Stimulated activated naive CD8-positive, alpha-beta T cell treated with anti-CD3 and anti-CD28 coated beads, Interleukin-15, Interleukin-2, amounts not matched to agents 100 ng/mL and 50 ng/mL, for 24 hours (primary cell): ENCODE measurements around the gene HNRNPH2.

Experiments
- H3K27ac Mint-ChIP-seq: one replicate; pipeline ENCODE4 v1.8.0; 2021; ENCODE audit warnings: mild to moderate bottlenecking, mixed read lengths
- H3K27me3 Mint-ChIP-seq: one replicate; pipeline ENCODE4 v1.8.0; 2021; ENCODE audit warnings: mixed read lengths
- H3K36me3 Mint-ChIP-seq: one replicate; pipeline ENCODE4 v1.8.0; 2021; ENCODE audit warnings: low read depth, mixed read lengths
- H3K4me1 Mint-ChIP-seq: one replicate; pipeline ENCODE4 v1.8.0; 2021; ENCODE audit warnings: low read depth, mixed read lengths
- H3K4me3 Mint-ChIP-seq: one replicate; pipeline ENCODE4 v1.8.0; 2021; ENCODE audit warnings: mild to moderate bottlenecking, mixed read lengths
- H3K9me3 Mint-ChIP-seq: one replicate; pipeline ENCODE4 v1.8.0; 2021; ENCODE audit warnings: mixed read lengths

Gene HNRNPH2

DNA sequence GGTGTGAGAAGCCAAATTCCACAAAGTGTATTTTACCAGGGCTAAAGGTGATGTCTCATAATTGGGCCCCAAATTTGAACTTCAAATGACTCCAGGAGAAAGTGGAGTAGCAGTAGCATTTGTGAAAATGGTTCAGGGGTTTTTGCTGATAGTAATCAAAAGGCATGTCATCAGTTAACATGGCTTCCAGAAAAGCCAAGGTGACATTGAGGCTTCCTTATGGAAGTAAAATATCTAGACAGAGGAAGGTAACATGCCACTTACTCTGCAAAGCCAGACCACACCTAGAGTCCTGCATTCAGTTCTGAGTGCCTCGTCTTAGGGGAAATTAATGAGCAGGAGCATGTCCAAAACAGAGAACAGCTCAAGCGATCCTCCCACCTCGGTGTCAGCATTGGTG lies 19.4 kb upstream of the HNRNPH2 start:
- Mint-ChIP-seq H3K27ac (no peak overlapping the region), H3K27me3 (no peaks in the 10 kb centered on the region), H3K4me1 (peaks cover 14% of the 10 kb centered on the region), H3K9me3 (no peaks in the 10 kb centered on the region), H3K36me3 (peaks cover 27% of the 10 kb centered on the region), H3K4me3 (no peak overlapping the region)

DNA sequence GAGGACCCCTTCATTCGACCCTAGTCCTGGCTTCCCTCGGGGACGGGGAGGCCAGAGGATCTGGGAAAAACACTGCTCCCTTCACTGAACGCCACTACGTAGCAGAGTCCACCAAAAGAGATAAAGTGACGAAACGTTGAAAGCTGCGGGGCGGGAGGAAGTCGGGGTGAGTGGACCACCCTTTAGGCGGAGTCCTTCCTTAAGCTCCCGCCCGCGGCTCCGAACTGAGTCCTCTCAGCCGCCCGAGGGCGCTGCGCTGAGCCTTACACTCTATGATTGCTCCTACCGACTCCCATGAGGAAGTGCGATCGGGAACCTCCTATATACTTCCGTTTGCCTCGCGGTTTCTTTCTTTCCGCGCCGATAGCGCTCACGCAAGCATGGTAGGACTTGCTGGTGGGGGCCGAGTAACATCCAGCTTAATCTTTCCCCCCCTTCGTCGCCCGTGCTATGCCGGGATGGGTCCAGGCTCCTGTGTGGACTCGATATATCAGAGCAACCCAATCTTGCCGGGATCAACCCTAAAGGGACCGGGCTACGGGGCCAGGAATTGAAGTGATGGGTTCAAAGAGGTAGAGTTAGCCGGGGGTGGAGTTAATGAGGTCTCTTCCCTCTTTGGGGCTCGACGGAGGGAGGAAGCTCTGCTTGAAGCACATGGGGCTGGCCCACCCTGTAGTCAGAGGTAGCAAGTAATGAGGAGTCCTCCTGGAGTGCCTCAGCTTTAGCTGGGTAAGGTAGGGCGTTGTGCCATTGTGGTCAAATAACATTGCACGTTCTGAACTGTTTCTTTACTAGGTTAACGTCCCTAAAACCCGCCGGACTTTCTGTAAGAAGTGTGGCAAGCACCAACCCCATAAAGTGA lies 17.1 kb upstream of the HNRNPH2 start, which contains the start of gene RPL36A:
RPL36A (plus strand) TSS at position 348 of the 862 bp plus-strand sequence; CDS start at position 381, 33 bp downstream.
- H3K4me3 Mint-ChIP-seq: peak within 1 kb of the TSS; percentile 93
- peaks cover 44% of the 10 kb centered on the region for H3K36me3 Mint-ChIP-seq
- peak within 1 kb of the TSS; percentile 97 for H3K27ac Mint-ChIP-seq
- H3K4me1 Mint-ChIP-seq: peaks cover 14% of the 10 kb centered on the region
- no peaks in the 10 kb centered on the region for H3K9me3 Mint-ChIP-seq
- H3K27me3 Mint-ChIP-seq: no peaks in the 10 kb centered on the region

DNA sequence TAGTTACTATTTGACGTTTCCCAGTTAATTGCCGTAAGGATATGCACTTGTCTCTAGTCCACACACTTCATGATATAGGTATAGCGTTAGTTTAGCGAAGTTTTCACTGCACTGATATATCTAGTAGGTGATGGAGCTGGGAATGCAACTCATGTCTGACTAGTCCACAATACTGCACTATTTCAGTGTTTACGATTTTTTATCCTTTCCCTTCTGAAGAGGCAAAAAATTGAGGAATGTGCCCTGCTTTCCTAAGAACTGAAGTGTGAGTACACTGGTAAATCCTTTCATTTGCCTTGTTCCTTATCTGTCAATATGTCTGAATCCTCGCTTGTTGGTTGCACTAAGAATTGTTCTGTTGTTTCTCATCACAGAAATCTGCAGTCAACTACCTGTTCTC lies 16.2 kb upstream of the HNRNPH2 start:
- Mint-ChIP-seq H3K27ac (peak overlapping the region; percentile 97), H3K27me3 (no peaks in the 10 kb centered on the region), H3K36me3 (peaks cover 47% of the 10 kb centered on the region), H3K9me3 (no peaks in the 10 kb centered on the region), H3K4me1 (peaks cover 11% of the 10 kb centered on the region), H3K4me3 (peak overlapping the region; percentile 93)

DNA sequence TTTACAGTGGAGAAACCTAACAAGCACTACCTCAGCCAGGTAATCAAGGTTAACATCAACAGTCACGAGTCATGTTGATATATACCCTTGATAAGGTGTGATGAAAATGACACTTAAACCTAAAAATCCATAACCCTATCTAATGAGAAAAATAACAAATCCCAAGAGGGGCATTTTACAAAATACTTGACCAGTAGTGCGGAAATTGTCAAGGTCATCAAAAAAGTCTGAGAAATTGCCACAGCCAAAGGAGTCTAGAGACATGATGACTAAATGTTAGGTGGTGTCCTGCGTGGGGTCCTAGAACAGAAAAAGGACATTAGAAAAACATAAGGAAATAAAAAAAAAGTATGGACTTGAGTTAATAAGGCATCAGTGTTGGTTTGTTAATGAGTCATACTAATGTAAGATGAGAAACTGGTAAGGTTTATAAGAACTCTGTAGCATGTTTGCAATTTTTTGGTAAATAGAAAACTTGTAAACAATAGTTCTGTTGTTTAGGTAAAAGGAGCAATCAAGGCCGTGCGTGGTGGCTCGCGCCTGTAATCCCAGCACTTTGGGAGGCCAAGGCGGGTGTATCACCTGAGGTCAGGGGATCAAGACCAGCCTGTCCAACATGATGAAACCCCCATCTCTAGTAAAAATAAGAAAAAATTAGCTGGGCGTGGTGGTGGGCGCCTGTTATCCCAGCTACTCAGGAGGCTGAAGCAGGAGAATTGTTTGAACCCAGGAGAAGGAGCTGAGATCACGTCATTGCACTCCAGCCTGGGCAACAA lies 14.3 kb upstream of the HNRNPH2 start:
- peaks cover 49% of the 10 kb centered on the region for H3K36me3 Mint-ChIP-seq
- peak overlapping the region; percentile 97 for H3K27ac Mint-ChIP-seq
- H3K27me3 Mint-ChIP-seq: no peaks in the 10 kb centered on the region
- peaks cover 11% of the 10 kb centered on the region for H3K4me1 Mint-ChIP-seq
- no peaks in the 10 kb centered on the region for H3K9me3 Mint-ChIP-seq
- peak overlapping the region; percentile 93 for H3K4me3 Mint-ChIP-seq

DNA sequence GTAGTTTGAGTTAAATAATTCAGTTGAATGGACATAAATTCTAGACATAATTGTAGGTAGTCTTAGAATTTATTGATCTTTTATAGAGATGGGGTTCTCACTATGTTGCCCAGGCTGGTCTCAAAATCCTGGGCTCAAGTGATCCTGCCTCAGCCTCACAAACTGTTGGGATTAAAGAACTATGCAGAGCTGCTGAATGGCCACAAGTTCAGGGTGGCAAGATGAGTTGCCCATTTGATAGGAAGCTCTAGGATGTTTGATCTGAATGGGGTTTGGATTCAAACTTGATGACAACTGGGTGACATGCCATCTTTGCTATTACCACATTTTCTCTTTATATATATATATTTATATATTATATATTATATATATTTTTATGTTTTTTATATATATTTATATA lies 13.7 kb upstream of the HNRNPH2 start:
- no peak overlapping the region for H3K27ac Mint-ChIP-seq
- H3K27me3 Mint-ChIP-seq: no peaks in the 10 kb centered on the region
- peaks cover 11% of the 10 kb centered on the region for H3K4me1 Mint-ChIP-seq
- H3K36me3 Mint-ChIP-seq: peaks cover 51% of the 10 kb centered on the region
- peak overlapping the region; percentile 93 for H3K4me3 Mint-ChIP-seq
- no peaks in the 10 kb centered on the region for H3K9me3 Mint-ChIP-seq

DNA sequence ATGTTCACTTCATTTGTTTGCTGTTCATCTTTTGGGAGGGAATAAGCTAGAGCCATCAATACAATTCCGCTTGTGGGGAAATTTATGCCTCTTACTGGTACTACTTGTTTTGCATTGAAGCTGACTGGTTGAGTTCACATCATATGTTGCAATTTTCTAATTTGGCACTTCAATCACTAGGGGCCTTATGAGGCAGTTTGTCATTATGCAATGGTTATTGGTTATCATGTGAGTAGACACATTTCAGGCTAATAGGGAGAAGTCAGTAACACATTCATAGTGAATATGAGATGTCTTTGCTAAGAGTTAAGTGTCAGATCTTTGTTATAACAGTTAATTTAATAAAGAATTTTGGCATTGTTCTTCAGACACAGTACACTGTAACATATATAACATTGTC lies 12.2 kb upstream of the HNRNPH2 start:
- no peak overlapping the region for H3K27ac Mint-ChIP-seq
- H3K9me3 Mint-ChIP-seq: no peaks in the 10 kb centered on the region
- no peaks in the 10 kb centered on the region for H3K27me3 Mint-ChIP-seq
- H3K4me3 Mint-ChIP-seq: peak overlapping the region; percentile 33
- peaks cover 63% of the 10 kb centered on the region for H3K36me3 Mint-ChIP-seq
- H3K4me1 Mint-ChIP-seq: peaks cover 11% of the 10 kb centered on the region

DNA sequence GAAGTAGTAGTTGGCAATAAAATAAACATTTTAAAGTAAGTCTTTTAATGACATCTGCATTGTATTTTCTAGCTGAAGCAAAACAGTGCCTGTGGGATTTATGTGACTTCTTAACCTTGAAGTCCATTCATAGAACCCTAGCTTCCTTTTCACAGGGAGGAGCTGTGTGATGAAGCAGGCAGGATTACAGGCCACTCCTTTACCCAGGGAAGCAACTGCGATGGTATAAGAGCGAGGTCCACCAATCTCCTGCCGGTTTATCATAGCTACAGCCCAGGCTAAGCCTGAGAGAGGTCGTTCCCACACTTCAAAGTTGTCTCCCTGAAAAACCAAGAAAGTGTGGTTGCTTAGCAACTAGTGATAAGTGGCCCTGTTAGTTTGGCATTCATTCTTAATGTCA lies 10.2 kb upstream of the HNRNPH2 start:
- Mint-ChIP-seq H3K4me1 (peaks cover 11% of the 10 kb centered on the region), H3K27ac (peak overlapping the region; percentile 26), H3K36me3 (peaks cover 53% of the 10 kb centered on the region)

DNA sequence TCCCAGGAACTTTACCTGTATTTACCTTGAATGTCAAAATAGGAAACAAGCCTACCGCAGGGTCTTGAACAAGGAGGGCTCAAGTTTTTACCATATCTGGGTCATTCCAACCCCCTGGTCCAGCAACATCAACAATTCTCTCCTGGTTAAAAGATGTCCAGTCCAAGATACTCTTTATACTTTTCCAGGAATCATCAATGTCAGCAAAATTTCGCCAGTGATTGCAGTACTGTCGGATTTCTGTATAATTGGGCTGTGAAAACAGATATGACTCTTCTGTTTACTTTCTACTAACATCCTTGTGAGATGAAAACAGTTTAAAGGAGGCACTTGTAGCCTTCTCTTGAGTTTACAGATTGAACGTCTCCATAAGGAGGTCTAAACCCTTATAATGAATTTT lies 9.3 kb upstream of the HNRNPH2 start:
- H3K36me3 Mint-ChIP-seq: peaks cover 45% of the 10 kb centered on the region
- H3K9me3 Mint-ChIP-seq: no peaks in the 10 kb centered on the region
- H3K4me3 Mint-ChIP-seq: no peak overlapping the region
- no peak overlapping the region for H3K27ac Mint-ChIP-seq
- H3K27me3 Mint-ChIP-seq: no peaks in the 10 kb centered on the region
- H3K4me1 Mint-ChIP-seq: peaks cover 3% of the 10 kb centered on the region

More for the DNA sequence above, 10.2 kb upstream of the HNRNPH2 start:
- H3K9me3 Mint-ChIP-seq: no peaks in the 10 kb centered on the region
- H3K27me3 Mint-ChIP-seq: no peaks in the 10 kb centered on the region
- H3K4me3 Mint-ChIP-seq: no peak overlapping the region

DNA sequence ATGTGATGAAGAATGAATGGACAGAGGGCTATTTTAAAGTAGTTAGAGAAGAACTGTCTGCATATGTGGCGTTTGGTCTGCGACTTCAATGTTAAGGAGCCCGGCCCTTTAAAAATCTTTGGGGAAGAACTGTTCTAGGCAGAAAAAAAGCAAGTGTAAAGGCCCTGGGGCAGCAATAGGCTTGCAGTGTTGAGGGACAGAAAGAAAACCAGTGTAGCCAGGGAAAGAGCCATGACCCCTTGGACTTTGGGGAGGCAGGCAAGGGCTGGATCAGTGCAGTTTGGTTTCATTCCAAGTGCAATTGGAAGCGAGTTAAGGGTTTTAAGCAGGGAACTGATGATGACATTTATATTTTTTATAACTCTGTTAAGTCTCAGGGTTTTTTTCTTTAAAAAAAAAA lies 8.2 kb upstream of the HNRNPH2 start:
- H3K36me3 Mint-ChIP-seq: peaks cover 43% of the 10 kb centered on the region
- H3K27ac Mint-ChIP-seq: no peak overlapping the region
- H3K4me3 Mint-ChIP-seq: no peak overlapping the region
- H3K27me3 Mint-ChIP-seq: no peaks in the 10 kb centered on the region
- no peaks in the 10 kb centered on the region for H3K4me1 Mint-ChIP-seq
- H3K9me3 Mint-ChIP-seq: no peaks in the 10 kb centered on the region

DNA sequence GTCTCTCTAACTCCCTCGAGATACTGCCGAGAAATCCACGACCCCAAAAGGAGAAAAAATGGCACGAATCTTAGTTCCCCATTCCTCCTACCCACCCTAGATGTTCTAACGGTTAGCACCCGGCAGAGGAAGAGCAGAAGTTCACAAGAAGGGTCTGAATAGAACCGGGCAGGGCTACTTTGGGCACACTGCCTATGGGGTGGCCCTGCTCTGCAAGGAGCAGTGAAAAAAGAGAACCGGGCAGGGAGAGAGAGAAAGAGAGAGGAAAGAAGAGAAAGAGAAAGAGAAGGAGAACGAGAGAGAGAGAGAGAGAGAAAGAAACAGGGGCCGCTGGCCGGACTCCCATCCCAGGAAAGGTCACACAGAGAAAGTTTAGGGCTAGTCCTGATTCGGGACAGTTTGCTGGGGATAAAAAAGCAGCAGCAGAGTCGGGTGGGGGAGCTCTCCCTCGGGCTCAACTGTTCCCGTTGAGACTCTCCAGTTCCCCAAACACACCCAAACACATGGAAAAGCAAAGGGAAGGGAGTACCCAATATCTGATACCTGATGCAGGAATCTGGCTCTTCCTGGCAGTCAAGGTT lies 765 bp upstream of the HNRNPH2 start:
- Mint-ChIP-seq H3K27ac (peak overlapping the region; percentile 96), H3K36me3 (peaks cover 28% of the 10 kb centered on the region), H3K4me3 (peak overlapping the region; percentile 95), H3K27me3 (no peaks in the 10 kb centered on the region), H3K9me3 (no peaks in the 10 kb centered on the region), H3K4me1 (peaks cover 24% of the 10 kb centered on the region)

DNA sequence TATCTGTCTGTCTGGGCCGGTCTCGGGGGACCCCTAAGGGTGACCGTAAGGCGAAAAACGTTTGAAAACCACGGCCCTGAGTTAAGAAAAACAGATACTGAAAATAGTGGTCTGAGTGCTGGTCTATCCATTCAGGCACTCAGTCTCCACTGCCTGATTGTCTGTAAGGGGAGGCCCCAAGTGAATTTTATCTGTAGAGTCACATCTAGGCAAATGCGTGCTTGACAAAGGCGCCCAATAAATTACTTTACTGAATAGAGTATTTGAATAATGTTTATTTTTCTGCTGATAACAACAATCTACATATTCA lies 465 bp downstream of the HNRNPH2 start:
- peaks cover 36% of the 10 kb centered on the region for H3K4me1 Mint-ChIP-seq
- H3K9me3 Mint-ChIP-seq: no peaks in the 10 kb centered on the region
- peak overlapping the region; percentile 95 for H3K4me3 Mint-ChIP-seq
- no peaks in the 10 kb centered on the region for H3K27me3 Mint-ChIP-seq
- H3K27ac Mint-ChIP-seq: peak overlapping the region; percentile 96
- peaks cover 31% of the 10 kb centered on the region for H3K36me3 Mint-ChIP-seq

DNA sequence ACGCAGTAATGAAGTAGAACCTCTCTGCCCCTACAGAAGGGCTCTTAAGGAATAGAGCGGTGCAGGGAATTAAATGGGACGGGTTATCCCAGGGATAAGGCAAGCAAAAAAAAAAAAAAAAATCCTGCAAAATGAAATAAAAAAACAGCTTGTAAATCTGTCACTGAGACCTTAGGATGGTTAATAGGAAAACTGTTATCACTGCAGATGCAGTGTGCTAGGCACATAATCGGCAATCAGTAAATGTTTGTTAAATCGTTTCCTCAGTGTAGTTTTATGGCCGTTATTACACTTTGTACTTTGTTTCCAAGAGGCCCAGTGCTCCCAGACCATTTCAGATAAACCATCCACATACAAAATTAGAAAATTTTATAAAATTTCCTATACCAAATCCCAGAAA lies 1.0 kb downstream of the HNRNPH2 start:
- no peaks in the 10 kb centered on the region for H3K9me3 Mint-ChIP-seq
- H3K4me1 Mint-ChIP-seq: peaks cover 39% of the 10 kb centered on the region
- H3K27me3 Mint-ChIP-seq: no peaks in the 10 kb centered on the region
- peaks cover 28% of the 10 kb centered on the region for H3K36me3 Mint-ChIP-seq
- H3K27ac Mint-ChIP-seq: peak overlapping the region; percentile 83
- H3K4me3 Mint-ChIP-seq: peak overlapping the region; percentile 95

DNA sequence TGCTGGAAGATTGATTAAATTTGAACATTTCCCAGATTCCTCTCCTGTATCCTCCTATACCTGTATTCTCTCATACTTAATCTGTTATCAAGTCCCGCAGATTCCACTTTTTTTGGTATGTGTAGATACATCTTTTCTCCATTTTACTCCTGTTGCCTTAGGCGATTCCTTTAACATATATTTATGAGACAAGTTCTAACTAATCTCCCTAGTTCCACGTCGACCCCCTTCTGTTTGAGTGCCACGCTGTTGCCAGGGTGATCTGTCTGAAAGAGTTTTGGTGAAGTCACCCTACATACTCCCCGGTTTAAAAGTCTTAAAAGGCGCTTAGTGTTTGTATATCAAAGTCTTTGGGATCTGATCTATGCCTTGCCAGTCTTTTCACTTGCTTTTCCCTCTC lies 2.4 kb downstream of the HNRNPH2 start:
- Mint-ChIP-seq H3K4me3 (peak overlapping the region; percentile 78), H3K27ac (peak overlapping the region; percentile 82), H3K9me3 (no peaks in the 10 kb centered on the region), H3K36me3 (peaks cover 25% of the 10 kb centered on the region), H3K4me1 (peaks cover 50% of the 10 kb centered on the region), H3K27me3 (no peaks in the 10 kb centered on the region)

DNA sequence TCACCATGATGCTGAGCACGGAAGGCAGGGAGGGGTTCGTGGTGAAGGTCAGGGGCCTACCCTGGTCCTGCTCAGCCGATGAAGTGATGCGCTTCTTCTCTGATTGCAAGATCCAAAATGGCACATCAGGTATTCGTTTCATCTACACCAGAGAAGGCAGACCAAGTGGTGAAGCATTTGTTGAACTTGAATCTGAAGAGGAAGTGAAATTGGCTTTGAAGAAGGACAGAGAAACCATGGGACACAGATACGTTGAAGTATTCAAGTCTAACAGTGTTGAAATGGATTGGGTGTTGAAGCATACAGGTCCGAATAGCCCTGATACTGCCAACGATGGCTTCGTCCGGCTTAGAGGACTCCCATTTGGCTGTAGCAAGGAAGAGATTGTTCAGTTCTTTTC lies 4.0 kb downstream of the HNRNPH2 start:
- Mint-ChIP-seq H3K4me3 (no peak overlapping the region), H3K27ac (peak overlapping the region; percentile 21), H3K9me3 (no peaks in the 10 kb centered on the region), H3K36me3 (peaks cover 22% of the 10 kb centered on the region), H3K27me3 (no peaks in the 10 kb centered on the region), H3K4me1 (peaks cover 53% of the 10 kb centered on the region)
